GM12873 (cell line): ENCODE measurements around the gene NR2F1-AS1.

ENCODE experiments used
- TF ChIP-seq, protein P1 (sequence below): IDR thresholded peaks from 2 replicates; pipeline ENCODE4 v1.5.1; 2012; ENCODE audit warnings: low read depth, mild to moderate bottlenecking, moderate library complexity, low read length, control low read depth; ENCODE audit not compliant: insufficient read depth; ENCODE audit errors: missing control alignments

NR2F1-AS1 gene

DNA sequence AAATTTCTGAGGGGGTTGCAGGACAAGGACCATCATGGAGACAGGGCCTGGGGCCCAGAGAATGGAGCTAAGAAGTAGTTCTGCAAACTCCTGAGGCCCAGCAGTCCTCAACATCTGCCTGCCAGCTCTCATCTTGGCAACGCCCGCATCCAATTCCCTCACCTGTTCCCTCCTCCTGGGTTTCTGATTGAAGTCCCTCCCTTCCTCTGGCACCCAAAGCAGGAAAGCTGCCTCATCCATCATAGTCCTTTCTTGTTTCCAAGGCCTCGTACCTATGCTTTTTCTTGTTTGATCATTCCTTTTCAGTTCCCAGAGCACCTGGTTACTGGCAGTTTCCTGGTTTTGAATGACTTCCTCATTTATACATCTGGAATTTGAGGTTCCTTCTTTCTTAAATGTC is 181.3 kb downstream of the NR2F1-AS1 start:
- TF ChIP-seq, protein P1, sequence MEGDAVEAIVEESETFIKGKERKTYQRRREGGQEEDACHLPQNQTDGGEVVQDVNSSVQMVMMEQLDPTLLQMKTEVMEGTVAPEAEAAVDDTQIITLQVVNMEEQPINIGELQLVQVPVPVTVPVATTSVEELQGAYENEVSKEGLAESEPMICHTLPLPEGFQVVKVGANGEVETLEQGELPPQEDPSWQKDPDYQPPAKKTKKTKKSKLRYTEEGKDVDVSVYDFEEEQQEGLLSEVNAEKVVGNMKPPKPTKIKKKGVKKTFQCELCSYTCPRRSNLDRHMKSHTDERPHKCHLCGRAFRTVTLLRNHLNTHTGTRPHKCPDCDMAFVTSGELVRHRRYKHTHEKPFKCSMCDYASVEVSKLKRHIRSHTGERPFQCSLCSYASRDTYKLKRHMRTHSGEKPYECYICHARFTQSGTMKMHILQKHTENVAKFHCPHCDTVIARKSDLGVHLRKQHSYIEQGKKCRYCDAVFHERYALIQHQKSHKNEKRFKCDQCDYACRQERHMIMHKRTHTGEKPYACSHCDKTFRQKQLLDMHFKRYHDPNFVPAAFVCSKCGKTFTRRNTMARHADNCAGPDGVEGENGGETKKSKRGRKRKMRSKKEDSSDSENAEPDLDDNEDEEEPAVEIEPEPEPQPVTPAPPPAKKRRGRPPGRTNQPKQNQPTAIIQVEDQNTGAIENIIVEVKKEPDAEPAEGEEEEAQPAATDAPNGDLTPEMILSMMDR = no peak

GRCh38 chr5:93395971-93396379 is 185.0 kb downstream of the NR2F1-AS1 start:
- TF ChIP-seq, protein P1 = no peak

- TF ChIP-seq, protein P1 = no peak
Measured at GRCh38 chr5:93395010-93395409, 186.0 kb downstream of the NR2F1-AS1 start.

DNA sequence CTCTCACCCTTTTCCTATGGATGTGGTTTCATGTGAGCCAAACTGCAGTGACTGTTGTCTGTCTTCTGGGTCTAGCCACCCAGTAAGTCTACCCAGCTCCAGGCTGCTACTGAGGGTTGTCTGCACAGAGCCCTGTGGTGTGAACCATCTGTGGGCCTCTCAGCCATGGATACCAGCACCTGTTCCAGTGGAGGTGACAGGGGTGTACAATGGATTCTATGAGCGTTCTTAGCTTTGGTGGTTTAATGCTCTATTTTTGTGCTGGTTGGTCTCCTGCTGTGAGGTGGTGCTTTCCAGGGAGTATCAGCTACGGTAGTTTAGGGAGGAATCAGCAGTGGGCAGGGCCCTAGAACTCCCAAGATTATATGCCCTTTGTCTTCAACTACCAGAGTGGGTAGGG is 186.7 kb downstream of the NR2F1-AS1 start:
- TF ChIP-seq, protein P1 = no peak

DNA sequence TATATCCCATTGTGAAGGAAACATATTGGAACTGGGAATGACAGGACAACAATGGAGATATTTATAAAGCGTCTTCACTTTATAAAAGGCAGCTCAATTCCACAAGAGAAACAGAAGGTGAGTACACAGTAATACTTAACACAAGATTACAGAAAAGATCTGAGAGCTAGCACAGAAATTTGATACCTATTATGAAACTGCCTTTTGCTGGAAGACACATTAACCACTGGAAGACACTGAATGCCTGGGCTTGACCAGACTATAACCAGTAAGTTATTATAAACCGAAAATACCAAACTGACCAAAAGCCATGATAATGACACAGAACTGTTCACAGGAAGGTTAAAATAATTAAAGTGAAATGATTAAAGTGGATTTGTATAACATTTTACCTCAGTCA is 195.4 kb downstream of the NR2F1-AS1 start:
- TF ChIP-seq, protein P1 = no peak

GRCh38 chr5:93384995-93385394 is 196.0 kb downstream of the NR2F1-AS1 start:
- TF ChIP-seq, protein P1 = no peak

DNA sequence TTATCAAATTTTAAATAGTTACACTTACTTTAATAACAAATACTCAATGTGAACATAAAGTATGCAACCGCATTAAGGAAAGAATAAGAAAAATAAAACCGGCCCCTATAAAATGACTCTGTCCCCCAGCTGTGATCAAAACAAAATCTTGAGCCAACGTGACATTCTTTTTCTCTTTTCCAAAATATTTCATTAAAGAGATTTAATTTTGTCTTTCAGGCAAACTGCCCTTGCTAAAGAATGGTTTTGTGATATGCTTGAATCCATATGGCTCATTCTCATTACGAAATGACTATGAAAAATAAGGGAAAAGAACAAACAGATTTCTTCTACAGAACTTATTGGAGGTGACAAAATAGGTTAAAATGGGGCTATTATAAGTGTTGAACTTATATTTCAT is 197.0 kb downstream of the NR2F1-AS1 start:
- TF ChIP-seq, protein P1 = no peak
